ENCODE measurements around the gene CST7.

CST7 gene

GRCh38 chr20:25003002-25003401, 53.9 kb downstream of the CST7 start:
- no peak for DNase-seq (ENCODE audit: low read depth)

GRCh38 chr20:25005220-25005619, 56.2 kb downstream of the CST7 start:
- no peak for DNase-seq (ENCODE audit: low read depth)

- no peak for DNase-seq (ENCODE audit: low read depth)
Observed at GRCh38 chr20:25005661-25006060, 56.6 kb downstream of the CST7 start.

- DNase-seq (ENCODE audit: low read depth), result no peak
Observed at GRCh38 chr20:25006431-25007167, 57.5 kb downstream of the CST7 start.

DNA sequence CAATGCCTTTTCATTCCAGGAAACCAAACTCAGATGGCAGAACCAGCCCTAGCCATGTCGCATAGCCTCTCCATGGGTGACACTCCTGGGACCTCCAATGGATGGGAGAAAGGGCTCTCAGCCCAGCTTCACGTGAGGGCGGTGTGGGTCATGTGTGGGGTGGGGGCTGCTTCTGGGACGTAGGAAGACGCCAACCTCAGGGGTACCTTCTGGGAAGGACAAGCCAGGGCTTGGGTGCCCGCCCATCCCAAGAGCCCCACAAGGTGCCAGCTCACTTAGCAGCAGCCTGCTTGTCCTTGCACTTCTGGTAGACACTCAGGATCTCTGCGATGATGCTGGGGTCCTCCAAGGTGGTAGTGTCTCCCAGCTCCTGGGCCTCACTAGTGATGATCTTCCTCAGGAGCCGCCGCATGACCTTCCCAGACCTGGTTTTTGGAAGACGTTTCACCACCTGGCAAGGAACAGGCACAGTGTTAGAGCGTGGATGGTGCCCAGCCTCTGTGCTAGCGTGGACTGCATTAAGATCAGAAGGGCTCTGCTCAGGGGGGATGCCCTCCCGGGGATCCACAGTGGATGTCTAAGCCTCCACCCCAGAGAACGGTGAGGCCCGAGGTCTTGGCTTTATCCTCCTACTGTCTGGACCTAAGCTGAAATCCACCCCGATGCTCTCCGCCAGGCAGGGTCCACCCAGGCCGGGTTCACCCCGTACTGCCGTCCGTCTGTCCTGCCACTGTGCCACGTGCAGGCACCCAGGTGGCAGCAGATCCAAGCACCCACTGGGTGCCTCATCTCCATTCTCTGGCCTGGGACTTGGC, 58.6 kb downstream of the CST7 start:
- no peak for DNase-seq (ENCODE audit: low read depth)

DNA sequence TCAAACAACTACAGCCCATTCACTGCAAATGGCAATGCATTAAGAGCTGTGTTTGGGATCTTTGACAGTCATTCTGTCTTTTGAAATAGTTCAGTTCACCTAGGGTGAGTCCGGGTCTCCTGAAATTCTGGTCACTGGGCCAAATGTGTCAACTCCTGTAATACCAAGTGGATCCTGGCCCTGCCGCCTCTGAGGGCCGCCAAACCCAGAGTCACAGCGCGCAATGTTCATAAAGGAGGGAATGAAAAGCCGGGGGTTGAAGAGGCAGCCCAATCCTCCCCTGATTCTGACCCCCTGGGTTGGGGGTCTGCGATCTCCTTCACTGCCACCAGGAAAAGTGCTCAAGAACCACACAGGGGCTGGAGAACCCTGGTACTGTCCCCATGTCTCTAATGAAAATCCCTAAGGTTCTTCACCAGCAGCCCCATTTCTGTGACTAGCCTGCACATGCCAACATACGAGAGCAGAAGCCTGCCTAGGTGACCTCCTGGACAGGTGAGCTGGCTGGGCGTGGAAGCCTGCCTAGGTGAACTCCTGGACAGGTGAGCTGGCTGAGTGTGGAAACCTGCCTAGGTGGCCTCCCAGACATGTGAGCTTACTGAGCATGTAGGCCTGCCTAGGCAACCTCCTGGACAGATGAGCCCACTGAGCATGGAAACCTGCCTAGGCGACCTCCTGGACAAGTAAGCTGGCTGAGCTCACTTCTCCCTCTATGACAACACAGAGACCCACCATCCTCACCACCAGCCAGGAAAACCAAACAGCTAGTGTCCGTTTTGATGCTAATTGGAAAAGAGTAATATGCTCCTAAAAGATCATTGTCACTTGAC, 59.5 kb downstream of the CST7 start:
- DNase-seq (ENCODE audit: low read depth), result no peak

All from ELR (cell line).